Liver (tissue), 9 donors: ENCODE measurements around the gene LECT2. TPM values are rescaled to one million over a fixed set of nuclear protein-coding genes. Genes with fewer than 3 reads are reported as not detected.

Source experiments
- DNase-seq: peaks from one replicate; pipeline ENCODE4 v3.0.0-alpha.2; 2017; ENCODE audit warnings: low spot score
- H3K27ac ChIP-seq, 2 donors: one replicate each; pipeline ENCODE4 v1.7.0; 2013; ENCODE audit warnings: inconsistent platforms in 2 of 2, low read length in 2 of 2, control low read depth in 1 of 2, low read depth in 1 of 2, mild to moderate bottlenecking in 1 of 2
- H3K27me3 ChIP-seq, 4 donors: one replicate each; pipeline versions ENCODE4 v1.6.1 to v1.7.0; 2013; ENCODE audit warnings: low read length in 3 of 4, inconsistent platforms in 1 of 4, mild to moderate bottlenecking in 1 of 4, moderate library complexity in 1 of 4; ENCODE audit not compliant: control insufficient read depth in 4 of 4, insufficient read depth in 4 of 4
- H3K36me3 ChIP-seq, 4 donors: one replicate each; pipeline versions ENCODE4 v1.6.1 to v1.7.0; 2013; ENCODE audit warnings: low read length in 3 of 4, mild to moderate bottlenecking in 3 of 4, low read depth in 1 of 4, moderate library complexity in 1 of 4; ENCODE audit not compliant: control insufficient read depth in 4 of 4, insufficient read depth in 3 of 4
- H3K4me1 ChIP-seq, 4 donors: one replicate each; pipeline versions ENCODE4 v1.6.1 to v1.7.0; 2013; ENCODE audit warnings: low read length in 3 of 4, mild to moderate bottlenecking in 3 of 4, moderate library complexity in 1 of 4; ENCODE audit not compliant: control insufficient read depth in 4 of 4, insufficient read depth in 4 of 4
- H3K4me3 ChIP-seq, 3 donors: one replicate each; pipeline versions ENCODE4 v1.6.1 to v1.7.0; 2013; ENCODE audit warnings: low read length in 3 of 3, control low read depth in 1 of 3, low read depth in 1 of 3, mild to moderate bottlenecking in 1 of 3
- H3K9ac ChIP-seq, 2 donors: one replicate each; pipeline ENCODE4 v1.7.0; 2013; ENCODE audit warnings: low read length in 2 of 2, mild to moderate bottlenecking in 2 of 2, moderate library complexity in 2 of 2, control low read depth in 1 of 2, low read depth in 1 of 2
- H3K9me3 ChIP-seq, 4 donors: one replicate each; pipeline versions ENCODE4 v1.6.1 to v1.7.0; 2013; ENCODE audit warnings: low read length in 3 of 4; ENCODE audit not compliant: control insufficient read depth in 4 of 4
- ATF3 ChIP-seq: IDR thresholded peaks from 2 replicates; pipeline ENCODE4 v1.6.1; 2016; ENCODE audit warnings: antibody characterized with exemption
- CTCF ChIP-seq: fragments of 150-350 bp; IDR thresholded peaks from 2 replicates; pipeline ENCODE4 v1.5.1; 2017; ENCODE audit warnings: improper control_type of control experiment, low read depth, low read length; ENCODE audit not compliant: missing input control
- EGR1 ChIP-seq, 2 donors: IDR thresholded peaks; 2 replicates each; pipeline ENCODE4 v1.6.1; 2016 to 2018; ENCODE audit warnings: antibody characterized with exemption in 2 of 2, low read depth in 2 of 2
- FOXA1 ChIP-seq: IDR thresholded peaks from 2 replicates; pipeline ENCODE4 v1.6.1; 2016; ENCODE audit warnings: antibody characterized with exemption
- FOXA2 ChIP-seq: IDR thresholded peaks from 2 replicates; pipeline ENCODE4 v1.6.1; 2016; ENCODE audit warnings: antibody characterized with exemption
- GABPA ChIP-seq, 2 donors: IDR thresholded peaks in 1 of 2; conservative IDR thresholded peaks in 1 of 2; 2 replicates each; pipeline ENCODE4 v1.6.1; 2016; ENCODE audit warnings: antibody characterized with exemption in 2 of 2, mild to moderate bottlenecking in 1 of 2, moderate library complexity in 1 of 2
- HNF4A ChIP-seq, 2 donors: conservative IDR thresholded peaks; 2 replicates each; pipeline ENCODE4 v1.6.1; 2016; ENCODE audit warnings: antibody characterized with exemption in 2 of 2, mild to moderate bottlenecking in 2 of 2
- HNF4G ChIP-seq: IDR thresholded peaks from 2 replicates; pipeline ENCODE4 v1.6.1; 2016; ENCODE audit warnings: antibody characterized with exemption
- JUND ChIP-seq, 2 donors: IDR thresholded peaks; 2 replicates each; pipeline ENCODE4 v1.6.1; 2016; ENCODE audit warnings: antibody characterized with exemption in 2 of 2
- MAX ChIP-seq: IDR thresholded peaks from 2 replicates; pipeline ENCODE4 v1.6.1; 2016; ENCODE audit warnings: antibody characterized with exemption
- NR2F2 ChIP-seq: IDR thresholded peaks from 2 replicates; pipeline ENCODE4 v1.6.1; 2016; ENCODE audit warnings: antibody characterized with exemption
- RAD21 ChIP-seq, 2 donors: IDR thresholded peaks; 2 replicates each; pipeline ENCODE4 v1.6.1; 2016; ENCODE audit warnings: antibody characterized with exemption in 2 of 2, mild to moderate bottlenecking in 2 of 2
- REST ChIP-seq: IDR thresholded peaks from 2 replicates; pipeline ENCODE4 v1.6.1; 2016; ENCODE audit warnings: antibody characterized with exemption, mild to moderate bottlenecking
- RXRA ChIP-seq, 2 donors: IDR thresholded peaks; 2 replicates each; pipeline ENCODE4 v1.6.1; 2017 to 2018; ENCODE audit warnings: antibody characterized with exemption in 2 of 2, mild to moderate bottlenecking in 1 of 2
- SP1 ChIP-seq: IDR thresholded peaks from 2 replicates; pipeline ENCODE4 v1.6.1; 2018; ENCODE audit warnings: antibody characterized with exemption, mild to moderate bottlenecking
- TAF1 ChIP-seq: conservative IDR thresholded peaks from 2 replicates; pipeline ENCODE4 v1.6.1; 2016; ENCODE audit warnings: antibody characterized with exemption, mild to moderate bottlenecking
- YY1 ChIP-seq: IDR thresholded peaks from 2 replicates; pipeline ENCODE4 v1.6.1; 2016; ENCODE audit warnings: antibody characterized with exemption, mild to moderate bottlenecking
- ZBTB33 ChIP-seq: IDR thresholded peaks from 2 replicates; pipeline ENCODE4 v1.6.1; 2016; ENCODE audit warnings: antibody characterized with exemption
- WGBS: extraction: QIAGEN DNeasy Blood & Tissue Kit; methylation state at CpG from one replicate; pipeline ENCODE4 v1.1.7; 2013; 5-methylcytosine and 5-hydroxymethylcytosine counted together
- polyA plus RNA-seq, 2 donors: library from polyadenylated mRNA; stranded (reverse) in 1 of 2; unstranded in 1 of 2; fragments of 200-250 nt in 1 of 2; fragments of >200 nt in 1 of 2; fragmentation: Nextera tagmentation in 1 of 2; extraction: Ambion mirVana in 1 of 2; gene quantifications; one replicate each; pipeline versions ENCODE4 v1.2.1 to v1.2.3, GENCODE V29; 2013 to 2015
- total RNA-seq, 2 donors: library from RNA; depleted of rRNA; stranded (reverse); fragments of >200 nt; gene quantifications; one replicate each; pipeline ENCODE4 v1.2.3, GENCODE V29; 2014
- donor health status: healthy.
- donor health status: healthy.
- donor health status: healthy.
- donor health status: healthy.
- donor health status: healthy.

The LECT2 gene
- total and polyA plus RNA-seq, 4 donors, result 27.4 to 93.8 (median 81.1) TPM

- Histone ChIP-seq H3K27me3 (no peaks in the 10 kb centered on the region), H3K9me3 (no peaks in the 10 kb centered on the region), H3K27ac (no peak overlapping the region), H3K4me3 (no peak overlapping the region), H3K4me1 (no peaks in the 10 kb centered on the region), H3K9ac (peak overlapping the region in 1 of 2 donors; percentile 12), H3K36me3 (no peaks in the 10 kb centered on the region)
- WGBS, result 85% methylated on average over 8 of the region's 8 CpGs
- TF ChIP-seq CTCF, result no peak
- no peak for TF ChIP-seq ATF3
- no peak for TF ChIP-seq TAF1
- no peak for TF ChIP-seq YY1
- no peak for TF ChIP-seq ZBTB33
- no peak for TF ChIP-seq FOXA1
- no peak for TF ChIP-seq RAD21 (IDR thresholded peaks at IDR 0.05)
- TF ChIP-seq GABPA (IDR thresholded peaks at IDR 0.05 in 1 of 2, conservative IDR thresholded peaks at IDR 0.05 in 1 of 2), result no peak
- no peak for TF ChIP-seq FOXA2
- TF ChIP-seq RXRA (IDR thresholded peaks at IDR 0.05), result no peak
- no peak for TF ChIP-seq HNF4G
- no peak for TF ChIP-seq MAX
- no peak for TF ChIP-seq JUND (IDR thresholded peaks at IDR 0.05)
- TF ChIP-seq REST, result no peak
- no peak for TF ChIP-seq NR2F2
- TF ChIP-seq HNF4A (conservative IDR thresholded peaks at IDR 0.05), result no peak
- no peak for TF ChIP-seq SP1
- no peak for TF ChIP-seq EGR1 (IDR thresholded peaks at IDR 0.05; ENCODE audit: low read depth in 2 of 2)
- no peak for DNase-seq
Measured at GRCh38 chr5:135999406-136000139, 44.8 kb upstream of the LECT2 start.
